NT2/D1 (cell line): ENCODE data around the gene TST.

Source experiments
- DNase-seq: peaks from one replicate; pipeline ENCODE4 v3.0.0-alpha.2; 2011; ENCODE audit warnings: low read depth, low spot score
- H3K27me3 ChIP-seq: 2 replicates; pipeline ENCODE4 v1.6.0; 2011; ENCODE audit warnings: mild to moderate bottlenecking; ENCODE audit not compliant: insufficient read length, insufficient read depth
- H3K36me3 ChIP-seq: 2 replicates; pipeline ENCODE4 v1.6.1; 2011; ENCODE audit warnings: mild to moderate bottlenecking, low read length, mixed read lengths; ENCODE audit not compliant: insufficient read depth, insufficient read length
- H3K4me1 ChIP-seq: 2 replicates; pipeline ENCODE4 v1.5.1; 2011; ENCODE audit not compliant: insufficient read depth, insufficient read length
- H3K4me3 ChIP-seq: 2 replicates; pipeline ENCODE4 v1.5.1; 2011; ENCODE audit warnings: low read depth; ENCODE audit not compliant: insufficient read length
- H3K9ac ChIP-seq: 2 replicates; pipeline ENCODE4 v1.6.0; 2011; ENCODE audit warnings: low read depth; ENCODE audit not compliant: insufficient read length
- H3K9me3 ChIP-seq: 2 replicates; pipeline ENCODE4 v1.5.1; 2011; ENCODE audit warnings: mild to moderate bottlenecking, low read length; ENCODE audit not compliant: insufficient read depth
- SUZ12 ChIP-seq: IDR thresholded peaks from 2 replicates; pipeline ENCODE4 v1.6.1; 2011; ENCODE audit not compliant: insufficient read length, insufficient read depth; ENCODE audit errors: extremely low read depth
- YY1 ChIP-seq: IDR thresholded peaks from 2 replicates; pipeline ENCODE4 v1.6.1; 2011; ENCODE audit not compliant: insufficient read length, insufficient read depth
- ZNF274 ChIP-seq: IDR thresholded peaks from 2 replicates; pipeline ENCODE4 v1.6.1; 2011; ENCODE audit warnings: mild to moderate bottlenecking, low read depth, low read length

Gene TST

DNA sequence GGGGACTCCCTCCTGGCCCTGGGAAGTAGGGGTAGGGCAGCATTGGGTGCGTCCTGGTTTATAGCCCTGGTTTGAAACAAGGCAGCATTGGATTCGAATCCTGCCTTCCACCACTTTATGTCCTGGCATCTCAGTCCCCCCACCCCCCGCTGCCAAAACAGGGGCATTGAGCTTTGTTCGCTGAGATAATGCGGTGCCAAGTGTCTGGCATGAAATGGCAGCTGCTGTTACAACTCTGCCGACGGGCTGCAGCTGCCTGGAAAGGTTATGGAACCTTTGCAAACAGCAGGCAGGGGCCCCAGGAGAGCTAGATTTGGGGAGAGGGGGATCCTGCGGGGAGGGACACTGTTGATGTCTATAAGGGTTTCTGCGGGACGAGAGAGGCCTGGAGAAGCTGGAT is 1.9 kb downstream of the TST start:
- Histone ChIP-seq H3K36me3 (peaks cover 26% of the 10 kb centered on the region), H3K9me3 (no peaks in the 10 kb centered on the region), H3K27me3 (no peaks in the 10 kb centered on the region), H3K4me3 (no peak overlapping the region), H3K9ac (peak overlapping the region; percentile 44), H3K4me1 (peaks cover 15% of the 10 kb centered on the region)
- no peak for DNase-seq
- no peak for TF ChIP-seq SUZ12
- no peak for TF ChIP-seq ZNF274

DNA sequence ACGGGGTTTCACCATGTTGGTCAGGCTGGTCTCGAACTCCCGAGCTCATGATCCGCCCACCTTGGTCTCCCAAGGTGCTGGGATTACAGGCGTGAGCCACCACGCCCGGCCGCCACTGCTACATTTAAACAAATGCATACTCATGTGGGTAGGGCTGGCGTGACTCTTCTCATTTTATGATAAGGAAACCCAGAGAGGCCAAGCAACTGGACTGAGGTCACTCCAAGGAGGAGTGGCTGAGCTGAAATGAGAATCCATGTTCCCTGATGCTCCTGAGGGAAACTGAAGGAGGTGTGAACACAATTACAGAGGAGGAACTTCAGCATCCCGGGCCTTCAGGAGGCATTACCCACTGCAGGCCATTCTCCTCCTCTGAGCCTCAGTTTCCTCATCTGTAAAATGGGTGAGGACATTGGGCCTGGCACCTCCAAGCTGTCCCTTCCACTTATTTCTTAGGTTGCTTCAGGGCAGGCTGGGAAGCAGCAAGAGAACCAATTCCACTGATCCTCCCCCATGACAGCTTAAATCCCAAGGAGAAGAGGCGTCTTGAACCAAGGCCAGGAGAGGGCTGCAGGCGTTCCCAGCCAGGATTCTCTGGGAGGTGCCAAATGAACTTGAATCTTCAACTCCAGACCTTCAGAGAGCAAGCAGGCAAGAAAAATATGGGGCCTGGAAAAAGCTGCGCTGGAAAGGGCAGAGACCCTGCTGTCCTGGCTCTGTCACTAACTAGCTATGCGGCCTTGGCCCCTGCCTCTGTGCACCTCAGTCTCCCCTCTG is 2.9 kb downstream of the TST start:
- H3K4me1 ChIP-seq = peaks cover 12% of the 10 kb centered on the region
- H3K27me3 ChIP-seq = no peaks in the 10 kb centered on the region
- no peak for DNase-seq

DNA sequence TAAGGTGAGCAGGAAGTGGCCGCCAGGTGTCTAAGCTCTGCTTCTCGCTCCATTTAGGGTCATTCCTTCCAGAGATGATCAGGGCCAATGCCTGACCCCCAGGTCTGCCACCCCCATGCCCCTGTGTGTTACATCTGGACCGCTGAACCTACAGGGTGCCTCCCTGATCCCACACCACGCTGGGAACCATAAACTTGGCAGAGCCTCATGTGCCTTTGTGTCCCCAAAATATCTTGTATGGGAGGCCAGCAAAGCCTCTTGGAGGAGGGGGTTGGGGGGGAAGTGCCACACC is 3.7 kb downstream of the TST start:
- Histone ChIP-seq H3K9me3 (no peaks in the 10 kb centered on the region), H3K36me3 (peaks cover 26% of the 10 kb centered on the region), H3K27me3 (no peaks in the 10 kb centered on the region), H3K4me3 (no peak overlapping the region), H3K4me1 (peaks cover 9% of the 10 kb centered on the region), H3K9ac (no peak overlapping the region)
- TF ChIP-seq SUZ12 (no peak), ZNF274 (no peak), YY1 (no peak)
- no peak for DNase-seq

More for the DNA sequence above, 2.9 kb downstream of the TST start:
- Histone ChIP-seq H3K36me3 (peaks cover 26% of the 10 kb centered on the region), H3K9me3 (no peaks in the 10 kb centered on the region), H3K9ac (no peak overlapping the region), H3K4me3 (no peak overlapping the region)
- TF ChIP-seq YY1 = no peak
- TF ChIP-seq ZNF274 = no peak
- no peak for TF ChIP-seq SUZ12

DNA sequence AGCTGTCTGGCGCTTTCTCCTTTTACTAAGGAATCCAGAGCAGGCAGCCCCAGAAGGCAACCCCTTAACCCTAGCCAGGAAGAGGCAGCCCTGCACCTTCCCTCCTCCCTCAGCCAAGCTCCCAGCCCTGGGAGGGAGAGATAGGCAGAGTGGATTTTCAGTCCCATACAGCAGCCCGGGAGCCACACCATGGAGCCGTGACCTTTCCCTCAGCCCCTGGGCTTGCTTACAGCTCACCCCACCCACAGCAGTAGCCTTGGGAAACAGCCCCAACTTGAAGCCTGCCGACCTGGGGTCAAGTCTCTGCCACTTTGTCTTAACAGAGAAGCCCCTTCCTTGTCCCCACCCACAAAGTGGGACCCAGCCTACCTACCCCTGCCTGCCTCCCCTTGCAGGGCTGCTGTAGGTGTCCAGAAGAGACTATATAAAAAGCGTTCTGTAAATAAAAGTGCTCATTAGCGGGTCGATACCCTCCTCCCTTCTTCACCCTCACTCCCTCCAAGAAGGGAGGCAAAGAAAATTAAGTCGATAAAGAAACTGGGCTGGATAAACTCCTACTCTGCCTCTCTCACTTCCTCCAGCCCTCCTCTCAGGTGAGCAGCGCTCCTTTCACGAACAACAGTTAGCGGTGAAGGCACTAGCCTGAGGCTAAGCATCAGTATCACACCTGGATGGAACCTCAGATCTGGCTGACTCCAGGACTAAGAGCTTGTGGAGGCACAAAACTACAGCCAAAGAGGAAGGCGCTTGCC is 4.2 kb downstream of the TST start:
- Histone ChIP-seq H3K9me3 (no peaks in the 10 kb centered on the region), H3K4me1 (peaks cover 9% of the 10 kb centered on the region), H3K27me3 (no peaks in the 10 kb centered on the region), H3K9ac (no peak overlapping the region), H3K36me3 (peaks cover 26% of the 10 kb centered on the region), H3K4me3 (no peak overlapping the region)
- TF ChIP-seq ZNF274 = no peak
- no peak for TF ChIP-seq SUZ12
- no peak for TF ChIP-seq YY1
- DNase-seq = no peak

DNA sequence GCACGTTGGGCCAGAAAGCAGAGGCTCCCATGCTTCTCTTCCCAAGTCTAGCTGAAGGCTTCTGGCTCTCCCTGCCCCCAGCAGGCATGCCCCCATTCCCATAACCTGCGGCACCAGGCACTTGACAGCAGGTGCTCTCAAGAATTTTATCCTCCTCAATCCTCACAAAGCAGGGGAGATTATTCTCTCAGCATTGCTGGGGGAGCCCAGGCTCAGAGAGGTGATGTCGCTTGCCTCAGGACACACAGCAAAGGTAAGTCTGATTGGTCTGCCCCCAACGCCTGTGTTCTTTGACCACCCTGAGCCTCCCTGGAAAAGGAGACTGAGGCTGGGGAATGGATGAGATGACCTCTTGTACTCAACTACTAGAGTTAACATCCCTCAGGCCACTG is 4.8 kb downstream of the TST start:
- Histone ChIP-seq H3K27me3 (no peaks in the 10 kb centered on the region), H3K4me1 (peaks cover 9% of the 10 kb centered on the region), H3K9me3 (no peaks in the 10 kb centered on the region), H3K4me3 (no peak overlapping the region), H3K9ac (no peak overlapping the region), H3K36me3 (peaks cover 26% of the 10 kb centered on the region)
- no peak for DNase-seq
- TF ChIP-seq ZNF274 (no peak), SUZ12 (no peak)

DNA sequence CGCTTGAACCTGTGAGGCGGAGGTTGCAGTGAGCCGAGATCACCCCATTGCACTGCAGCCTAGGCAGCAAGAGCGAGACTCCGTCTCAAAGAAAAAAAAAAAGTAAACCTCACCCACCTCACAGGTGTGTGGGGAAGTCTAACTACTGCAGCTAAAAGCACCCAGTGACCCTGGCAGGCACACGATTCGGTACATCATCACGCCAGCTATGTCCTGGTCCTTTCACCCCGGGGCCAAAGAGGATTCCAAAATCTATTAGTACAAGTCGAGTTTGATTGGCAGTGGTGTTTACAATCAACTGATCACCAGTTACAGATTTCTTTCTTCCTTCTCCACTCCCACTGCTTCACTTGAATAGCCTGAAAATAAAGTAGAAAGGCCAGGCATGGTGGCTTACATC is 6.3 kb downstream of the TST start:
- H3K27me3 ChIP-seq = no peaks in the 10 kb centered on the region
- DNase-seq = no peak
- H3K4me1 ChIP-seq = peaks cover 5% of the 10 kb centered on the region
- H3K9me3 ChIP-seq = no peaks in the 10 kb centered on the region
- H3K9ac ChIP-seq = no peak overlapping the region
- peaks cover 19% of the 10 kb centered on the region for H3K36me3 ChIP-seq
- TF ChIP-seq YY1 = no peak
- TF ChIP-seq SUZ12 = no peak
- TF ChIP-seq ZNF274 = no peak
- H3K4me3 ChIP-seq = no peak overlapping the region

DNA sequence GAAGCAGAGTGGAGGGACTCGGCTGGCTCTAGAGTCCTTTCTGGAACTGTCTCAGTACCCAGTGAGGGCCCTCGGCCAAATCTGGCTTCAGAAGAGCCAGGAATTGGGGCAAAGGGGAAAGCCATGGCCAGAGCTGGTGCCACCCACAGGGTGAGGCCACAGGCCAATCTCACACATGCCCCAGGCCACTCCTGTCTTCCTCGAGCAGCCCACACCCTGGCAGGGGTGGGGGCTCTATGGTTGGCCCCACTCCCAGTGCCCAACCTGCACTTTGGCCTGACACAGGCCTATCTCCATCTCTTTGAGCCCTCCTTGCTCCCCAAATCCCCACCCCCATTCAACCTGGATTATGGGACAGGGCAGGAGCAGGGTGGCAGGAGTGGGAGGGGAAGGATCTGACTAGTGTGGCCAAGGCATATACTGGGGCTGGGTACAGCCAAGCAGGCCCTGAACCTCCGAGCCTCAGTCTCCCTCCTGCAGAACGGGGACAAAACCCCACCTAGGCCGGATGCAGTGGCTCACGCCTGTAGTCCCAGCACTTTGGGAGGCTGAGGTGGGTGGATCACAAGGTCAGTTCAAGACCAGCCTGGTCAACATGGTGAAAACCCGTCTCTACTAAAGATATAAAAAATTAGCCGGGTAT is 6.9 kb downstream of the TST start:
- DNase-seq = no peak

More for the DNA sequence above, 6.9 kb downstream of the TST start:
- Histone ChIP-seq H3K4me3 (no peak overlapping the region), H3K27me3 (no peaks in the 10 kb centered on the region), H3K4me1 (peaks cover 2% of the 10 kb centered on the region), H3K36me3 (peaks cover 13% of the 10 kb centered on the region), H3K9ac (peak overlapping the region; percentile 32), H3K9me3 (no peaks in the 10 kb centered on the region)
- TF ChIP-seq YY1 (no peak), ZNF274 (no peak), SUZ12 (no peak)
